Activated CD4-positive, alpha-beta memory T cell treated with anti-CD3 and anti-CD28 coated beads, Interleukin-2, amount 10 ng/mL, durations not matched to agents 7 days and 5 days (primary cell): ENCODE results near the gene DGKG. TPM values are rescaled to one million over a fixed set of nuclear protein-coding genes. Genes with fewer than 3 reads are reported as not detected.

Source experiments
- CTCF ChIA-PET: fragments of 350-600 bp; sonication (Branson Sonifier 250); formaldehyde crosslinking; loops from one replicate; lab custom pipeline; 2021; ENCODE audit warnings: antibody characterized with exemption, inconsistent platforms; lab: Charles Lee
- POLR2A ChIA-PET: fragments of 350-600 bp; sonication (Branson Sonifier 250); formaldehyde crosslinking; loops from one replicate; lab custom pipeline; 2021; ENCODE audit warnings: antibody characterized with exemption; lab: Charles Lee
- DNase-seq: peaks from one replicate; pipeline ENCODE4 v3.0.0-alpha.2; 2020
- H3K27ac Mint-ChIP-seq: one replicate; pipeline ENCODE4 v1.8.0; 2021; ENCODE audit warnings: mild to moderate bottlenecking, mixed read lengths
- H3K27me3 Mint-ChIP-seq: one replicate; pipeline ENCODE4 v1.8.0; 2021; ENCODE audit warnings: mixed read lengths
- H3K36me3 Mint-ChIP-seq: one replicate; pipeline ENCODE4 v1.8.0; 2021; ENCODE audit warnings: low read depth, mixed read lengths
- H3K4me1 Mint-ChIP-seq: one replicate; pipeline ENCODE4 v1.8.0; 2021; ENCODE audit warnings: mixed read lengths
- H3K4me3 Mint-ChIP-seq: one replicate; pipeline ENCODE4 v1.8.0; 2021; ENCODE audit warnings: mild to moderate bottlenecking, mixed read lengths
- H3K9me3 Mint-ChIP-seq: one replicate; pipeline ENCODE4 v1.8.0; 2021; ENCODE audit warnings: mixed read lengths
- total RNA-seq, 2 experiments: library from RNA; stranded (reverse); gene quantifications; one replicate each; pipeline ENCODE4 v1.2.3, GENCODE V29; 2021

Gene DGKG
- total RNA-seq, 2 experiments from 2014 or later: 0.13 to 0.58 TPM

DNA sequence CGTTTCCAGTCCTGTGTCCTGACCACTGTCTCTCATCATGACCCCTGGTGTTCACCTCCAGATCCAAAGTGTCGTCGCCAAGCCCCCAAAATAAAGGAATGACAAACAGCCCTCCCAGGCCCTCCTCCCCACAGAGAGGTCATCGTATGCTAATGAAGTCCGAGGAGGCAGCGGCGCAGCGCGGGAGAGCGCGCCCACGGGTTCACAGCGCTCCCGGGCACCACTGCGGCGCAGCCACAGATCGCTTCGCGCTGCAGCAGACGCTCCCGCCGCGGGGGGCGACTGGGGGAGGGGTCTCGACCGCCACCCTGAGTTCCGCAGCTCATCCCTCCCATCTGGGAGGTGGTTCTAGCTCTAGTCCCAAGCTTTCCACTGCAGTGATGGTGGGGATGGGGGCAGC lies 1.3 kb downstream of the DGKG start:
- no peak overlapping the region for H3K4me3 Mint-ChIP-seq
- no peak for DNase-seq
- H3K27me3 Mint-ChIP-seq: peaks cover 57% of the 10 kb centered on the region
- H3K4me1 Mint-ChIP-seq: no peaks in the 10 kb centered on the region
- H3K27ac Mint-ChIP-seq: no peak overlapping the region
- H3K36me3 Mint-ChIP-seq: no peaks in the 10 kb centered on the region
- ChIA-PET CTCF (no interaction called here), POLR2A (no interaction called here)
- no peaks in the 10 kb centered on the region for H3K9me3 Mint-ChIP-seq

DNA sequence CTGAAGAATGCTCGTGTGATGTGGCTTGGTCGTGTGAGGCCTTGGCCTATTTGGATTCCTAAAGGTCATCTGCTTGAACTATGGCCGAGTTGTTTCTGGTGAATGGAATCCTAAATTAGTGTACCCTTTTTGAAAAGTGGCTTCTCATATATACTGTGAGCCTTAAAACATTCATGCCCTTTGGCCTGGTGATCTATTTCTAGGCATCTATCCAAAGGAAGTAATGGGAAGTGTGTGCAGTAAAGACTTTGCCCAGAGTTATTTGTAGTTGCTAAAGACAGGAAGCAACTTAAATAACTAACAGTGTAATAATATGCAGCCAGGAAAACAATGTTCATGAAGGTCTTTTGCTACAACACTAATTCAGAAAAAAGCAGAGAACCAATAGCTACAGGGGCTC lies 3.0 kb downstream of the DGKG start:
- H3K4me1 Mint-ChIP-seq: no peaks in the 10 kb centered on the region
- DNase-seq: no peak
- no peaks in the 10 kb centered on the region for H3K36me3 Mint-ChIP-seq
- H3K27ac Mint-ChIP-seq: no peak overlapping the region
- CTCF ChIA-PET: interaction anchor here (1.0 kb wide), 1 partner anchor 177 kb away, joined by 3 read pairs; no protein-coding TSS in a partner anchor
- peaks cover 47% of the 10 kb centered on the region for H3K27me3 Mint-ChIP-seq
- POLR2A ChIA-PET: no interaction called here
- no peaks in the 10 kb centered on the region for H3K9me3 Mint-ChIP-seq
- H3K4me3 Mint-ChIP-seq: no peak overlapping the region

DNA sequence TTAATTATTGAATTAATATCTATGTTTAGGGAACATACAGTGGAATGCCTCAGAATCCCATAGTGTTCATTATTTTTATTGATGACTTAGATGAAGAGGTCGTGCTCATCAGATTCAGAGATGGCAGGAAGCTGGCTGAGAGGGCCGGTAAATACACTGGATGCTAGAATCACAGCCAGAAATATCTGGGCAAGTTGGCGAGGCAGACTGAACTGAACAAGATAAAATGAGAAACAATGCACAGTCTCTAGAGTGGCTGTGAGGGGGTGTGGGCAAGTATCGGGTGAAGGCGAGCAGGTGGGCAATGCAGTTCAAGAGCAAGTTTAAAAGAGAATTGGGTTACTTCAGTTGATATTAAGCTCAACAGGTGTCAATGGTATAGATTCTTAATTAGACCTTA lies 5.9 kb downstream of the DGKG start:
- no peaks in the 10 kb centered on the region for H3K4me1 Mint-ChIP-seq
- no peak for DNase-seq
- no peak overlapping the region for H3K27ac Mint-ChIP-seq
- no peaks in the 10 kb centered on the region for H3K9me3 Mint-ChIP-seq
- ChIA-PET POLR2A (no interaction called here), CTCF (no interaction called here)
- H3K4me3 Mint-ChIP-seq: no peak overlapping the region
- peaks cover 33% of the 10 kb centered on the region for H3K27me3 Mint-ChIP-seq
- H3K36me3 Mint-ChIP-seq: no peaks in the 10 kb centered on the region

DNA sequence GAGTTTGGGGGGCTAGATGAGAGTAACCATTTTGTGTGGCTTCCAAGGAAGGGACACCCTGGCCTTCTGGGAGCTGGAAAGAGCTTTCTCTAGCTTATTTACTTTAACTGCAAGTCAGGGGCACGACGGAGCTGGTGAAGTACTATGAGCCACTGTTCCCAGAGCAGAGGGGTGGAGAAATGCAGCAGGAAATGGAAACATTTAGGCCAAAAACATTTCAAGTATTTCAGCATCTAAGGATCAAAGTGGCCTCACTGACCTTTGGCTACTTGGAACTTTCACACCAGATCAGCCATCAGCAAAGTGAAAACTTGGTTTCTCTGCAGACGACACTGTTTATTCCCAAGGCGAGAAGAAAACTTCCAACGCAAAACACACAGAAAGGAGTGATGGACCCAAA lies 7.9 kb downstream of the DGKG start:
- Mint-ChIP-seq H3K4me1 (no peaks in the 10 kb centered on the region), H3K36me3 (no peaks in the 10 kb centered on the region), H3K9me3 (no peaks in the 10 kb centered on the region), H3K27ac (no peak overlapping the region), H3K4me3 (no peak overlapping the region), H3K27me3 (peaks cover 16% of the 10 kb centered on the region)
- no peak for DNase-seq
- CTCF ChIA-PET: no interaction called here
- POLR2A ChIA-PET: no interaction called here

DNA sequence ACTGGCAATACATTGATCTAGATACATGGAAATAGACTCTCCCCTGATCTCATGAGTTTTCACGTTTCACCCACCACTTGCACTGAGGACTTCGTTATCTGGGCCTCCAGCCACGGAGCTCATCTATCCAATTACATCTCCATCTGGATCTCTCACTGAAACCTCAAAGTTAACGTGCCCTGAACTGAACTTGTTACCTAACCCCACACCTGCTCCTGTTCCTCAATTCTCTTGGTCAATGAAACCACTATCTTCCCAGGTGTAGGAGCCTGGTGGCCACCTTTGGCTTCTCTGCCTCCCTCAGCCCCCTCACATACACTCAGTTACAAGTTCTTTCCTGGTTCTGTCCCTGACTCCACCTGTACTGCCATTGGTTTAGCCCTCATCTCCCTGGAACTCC lies 9.7 kb downstream of the DGKG start:
- Mint-ChIP-seq H3K9me3 (no peaks in the 10 kb centered on the region), H3K27me3 (peaks cover 11% of the 10 kb centered on the region)
- POLR2A ChIA-PET: no interaction called here

DNA sequence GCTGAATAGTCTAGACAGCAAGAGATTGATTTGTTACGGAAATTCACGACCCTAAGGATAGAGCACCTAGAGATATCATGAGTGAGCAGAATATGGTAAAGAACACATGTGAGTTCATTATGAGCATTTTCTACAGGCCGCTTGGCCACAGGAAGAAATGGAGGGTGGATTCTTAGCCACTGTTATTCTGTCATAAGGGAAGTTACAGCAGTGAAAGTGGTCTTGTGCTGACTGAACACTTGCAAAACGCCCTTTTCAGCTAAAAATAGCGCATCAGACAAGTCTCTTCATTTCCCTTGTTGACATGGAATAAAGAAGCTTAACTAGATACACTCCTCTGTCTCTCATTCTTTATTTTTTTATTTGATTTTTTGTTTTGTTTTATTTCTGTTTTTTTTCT lies 19.8 kb downstream of the DGKG start:
- no peak overlapping the region for H3K27ac Mint-ChIP-seq
- H3K4me1 Mint-ChIP-seq: no peaks in the 10 kb centered on the region
- no peak for DNase-seq
- H3K27me3 Mint-ChIP-seq: peaks cover 4% of the 10 kb centered on the region
- H3K4me3 Mint-ChIP-seq: no peak overlapping the region
- no peaks in the 10 kb centered on the region for H3K36me3 Mint-ChIP-seq
- no peaks in the 10 kb centered on the region for H3K9me3 Mint-ChIP-seq
- ChIA-PET POLR2A (no interaction called here), CTCF (no interaction called here)

More for the DNA sequence above, 9.7 kb downstream of the DGKG start:
- CTCF ChIA-PET: no interaction called here
- H3K4me1 Mint-ChIP-seq: no peaks in the 10 kb centered on the region
- H3K36me3 Mint-ChIP-seq: no peaks in the 10 kb centered on the region
- H3K4me3 Mint-ChIP-seq: no peak overlapping the region
- no peak for DNase-seq
- H3K27ac Mint-ChIP-seq: no peak overlapping the region

DNA sequence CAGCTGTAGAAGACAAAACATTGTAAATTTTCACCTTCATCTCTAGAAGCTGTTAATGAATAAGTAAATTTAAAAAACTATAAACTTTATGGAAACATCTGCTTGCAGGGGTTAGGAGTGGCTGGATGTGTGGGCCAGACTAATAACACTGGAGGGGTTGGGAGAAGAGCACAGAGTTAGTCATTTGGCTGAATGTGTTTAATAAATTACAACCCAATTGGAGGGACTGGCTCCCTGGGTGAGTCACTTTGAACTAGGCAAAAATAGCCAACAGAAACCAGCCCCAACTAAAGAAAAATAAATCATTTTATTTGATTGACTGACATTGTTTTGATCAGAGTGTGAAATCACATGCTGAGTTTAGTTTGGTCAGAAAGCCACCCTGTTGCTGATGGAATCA lies 21.8 kb downstream of the DGKG start:
- Mint-ChIP-seq H3K4me3 (no peak overlapping the region), H3K9me3 (no peaks in the 10 kb centered on the region), H3K27ac (no peak overlapping the region), H3K27me3 (peaks cover 11% of the 10 kb centered on the region), H3K4me1 (no peaks in the 10 kb centered on the region), H3K36me3 (no peaks in the 10 kb centered on the region)
- ChIA-PET POLR2A (no interaction called here), CTCF (no interaction called here)
- DNase-seq: no peak

DNA sequence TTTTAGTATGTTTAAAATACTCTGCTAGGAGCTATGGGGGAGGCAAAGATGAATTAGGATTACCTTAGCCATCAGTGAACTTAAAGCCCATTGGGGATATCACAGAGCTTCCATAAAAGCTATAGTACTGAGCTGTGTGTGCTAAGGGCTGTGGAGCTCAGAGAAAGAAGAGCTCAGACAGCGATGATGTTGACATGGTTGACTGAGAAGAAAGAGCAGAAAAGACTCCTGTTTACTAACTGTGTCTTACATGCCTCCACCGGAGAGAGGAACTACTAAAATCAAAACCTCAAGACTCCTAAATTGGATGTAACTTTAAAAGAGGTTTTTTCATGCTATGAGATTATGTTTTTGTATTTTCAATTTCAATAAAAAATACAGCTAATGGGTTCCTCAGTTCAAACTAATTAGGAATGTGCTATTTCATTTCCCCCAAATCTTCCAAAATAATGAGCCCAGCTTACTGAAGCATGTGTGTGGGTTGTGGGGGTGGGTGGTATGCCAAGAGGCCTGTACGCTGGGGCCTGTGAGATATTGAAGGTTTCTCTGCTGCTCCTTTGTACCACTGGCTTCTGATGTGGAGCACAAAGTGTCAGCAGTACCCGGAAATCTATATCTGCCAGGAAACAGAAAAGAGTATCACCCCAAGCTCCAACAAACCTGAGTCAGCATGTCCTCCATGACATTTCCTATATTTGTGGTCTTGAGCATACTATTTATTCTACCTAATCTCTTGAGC lies 22.7 kb downstream of the DGKG start:
- Mint-ChIP-seq H3K4me1 (no peaks in the 10 kb centered on the region), H3K27ac (no peak overlapping the region), H3K36me3 (no peaks in the 10 kb centered on the region), H3K27me3 (peaks cover 11% of the 10 kb centered on the region), H3K9me3 (no peaks in the 10 kb centered on the region), H3K4me3 (no peak overlapping the region)
- no peak for DNase-seq
- ChIA-PET POLR2A (no interaction called here), CTCF (no interaction called here)

DNA sequence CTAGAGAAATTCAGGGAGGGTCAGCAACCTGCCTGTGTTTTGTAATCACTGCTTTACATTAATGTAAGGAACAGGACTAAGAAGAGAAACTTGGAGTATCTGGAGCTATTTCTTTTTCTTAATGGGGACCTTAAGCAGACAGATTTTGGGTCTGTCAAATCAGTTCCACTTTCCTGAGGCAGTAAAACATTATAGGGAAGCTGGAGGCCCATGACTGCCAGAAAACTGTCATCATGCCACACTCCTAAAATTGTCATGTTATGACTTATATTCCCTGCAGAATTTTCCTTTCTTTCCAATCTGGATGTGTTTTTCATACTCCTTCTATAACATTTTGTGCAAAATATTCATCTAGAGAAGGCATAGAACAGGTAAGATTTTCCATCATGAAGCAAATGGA lies 28.8 kb downstream of the DGKG start:
- no peaks in the 10 kb centered on the region for H3K9me3 Mint-ChIP-seq
- H3K36me3 Mint-ChIP-seq: no peaks in the 10 kb centered on the region
- DNase-seq: no peak

DNA sequence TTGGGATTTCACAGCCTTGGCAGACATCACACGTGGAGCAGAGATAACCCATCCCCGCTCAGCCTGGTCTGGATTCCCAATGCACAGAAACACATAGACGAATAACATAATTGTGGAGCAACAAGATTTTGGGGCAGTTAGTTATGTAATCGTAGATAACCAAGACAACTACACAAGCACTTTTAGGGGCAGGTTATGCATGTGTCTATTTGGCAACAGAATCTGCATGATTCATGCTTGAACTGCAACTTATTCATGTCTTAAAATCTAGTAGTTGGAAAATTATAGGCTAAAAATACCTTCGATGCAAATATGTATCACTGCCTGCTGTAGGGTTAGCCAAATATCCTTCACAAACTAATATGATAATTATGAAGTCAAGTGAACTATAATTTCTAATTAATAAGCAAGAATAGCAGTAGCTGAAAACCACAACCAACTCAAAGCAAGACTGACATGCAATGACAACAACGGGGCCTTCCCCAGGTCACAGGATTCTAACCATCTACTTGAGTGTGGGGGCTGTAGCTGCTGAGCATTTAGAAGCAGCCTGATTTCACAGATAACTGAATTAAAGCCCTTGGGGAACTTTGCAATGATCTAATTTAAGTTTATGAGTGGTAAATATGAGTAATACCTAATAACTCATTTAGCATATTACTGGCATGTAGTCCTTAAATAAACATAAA lies 31.1 kb downstream of the DGKG start:
- no peak overlapping the region for H3K4me3 Mint-ChIP-seq
- no peak for DNase-seq
- H3K27me3 Mint-ChIP-seq: peaks cover 22% of the 10 kb centered on the region
- no peaks in the 10 kb centered on the region for H3K4me1 Mint-ChIP-seq
- no peaks in the 10 kb centered on the region for H3K9me3 Mint-ChIP-seq
- no peak overlapping the region for H3K27ac Mint-ChIP-seq
- H3K36me3 Mint-ChIP-seq: no peaks in the 10 kb centered on the region
- ChIA-PET CTCF (no interaction called here), POLR2A (no interaction called here)

More for the DNA sequence above, 28.8 kb downstream of the DGKG start:
- ChIA-PET CTCF (no interaction called here), POLR2A (no interaction called here)
- no peak overlapping the region for H3K27ac Mint-ChIP-seq
- peaks cover 23% of the 10 kb centered on the region for H3K27me3 Mint-ChIP-seq
- no peaks in the 10 kb centered on the region for H3K4me1 Mint-ChIP-seq
- no peak overlapping the region for H3K4me3 Mint-ChIP-seq

DNA sequence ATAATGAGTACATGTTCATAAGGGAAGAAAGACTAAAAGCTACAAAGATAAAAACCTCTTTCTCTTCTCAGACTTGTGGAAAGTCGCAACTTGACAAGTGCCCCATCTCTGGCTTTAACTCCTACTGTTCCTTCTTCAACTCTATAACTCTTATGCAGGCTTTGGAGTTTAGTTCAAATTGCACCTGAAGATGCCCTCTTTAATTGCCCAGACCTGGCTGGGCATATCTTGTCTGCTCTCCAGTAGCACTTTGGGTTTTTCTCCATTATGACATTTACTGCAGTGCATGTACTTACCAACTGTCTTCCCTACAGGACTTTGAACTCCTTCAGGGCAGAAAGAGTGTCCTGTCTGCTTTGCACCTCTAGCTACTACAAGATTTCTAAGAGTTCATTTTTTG lies 32.4 kb downstream of the DGKG start:
- H3K4me1 Mint-ChIP-seq: no peaks in the 10 kb centered on the region
- H3K27me3 Mint-ChIP-seq: peaks cover 22% of the 10 kb centered on the region

DNA sequence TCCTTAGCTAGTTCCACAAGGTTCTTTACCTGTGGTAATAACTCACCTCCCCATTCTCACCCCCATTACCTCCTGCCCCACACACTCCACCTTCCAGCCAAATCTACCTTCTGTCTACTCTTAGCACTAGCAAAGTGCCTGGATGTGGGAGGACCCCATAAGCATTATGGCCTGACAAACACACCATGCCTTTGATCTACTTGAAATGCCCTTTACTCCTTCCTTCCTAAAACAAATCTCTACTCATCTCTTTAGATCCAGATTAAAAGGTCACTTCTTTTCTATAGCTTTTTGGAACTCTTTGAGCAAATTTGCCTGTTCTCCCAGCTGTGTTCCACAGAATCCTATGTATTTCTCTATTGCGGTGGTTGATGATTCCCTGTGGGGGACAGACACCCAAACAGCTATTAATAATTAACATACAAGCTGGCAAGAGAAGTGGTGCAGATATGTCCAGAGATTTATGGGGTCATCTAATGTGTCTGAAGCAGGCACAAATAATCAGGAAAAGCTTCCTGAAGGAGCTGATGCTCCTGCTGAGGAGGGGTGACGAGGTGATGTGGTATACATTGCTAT lies 34.0 kb downstream of the DGKG start:
- ChIA-PET POLR2A (no interaction called here), CTCF (no interaction called here)
- peaks cover 25% of the 10 kb centered on the region for H3K27me3 Mint-ChIP-seq
- no peak overlapping the region for H3K27ac Mint-ChIP-seq
- H3K9me3 Mint-ChIP-seq: no peaks in the 10 kb centered on the region
- H3K4me3 Mint-ChIP-seq: no peak overlapping the region
- no peak for DNase-seq
- H3K4me1 Mint-ChIP-seq: no peaks in the 10 kb centered on the region
- H3K36me3 Mint-ChIP-seq: no peaks in the 10 kb centered on the region

More for the DNA sequence above, 32.4 kb downstream of the DGKG start:
- Mint-ChIP-seq H3K27ac (no peak overlapping the region), H3K4me3 (no peak overlapping the region), H3K9me3 (no peaks in the 10 kb centered on the region), H3K36me3 (no peaks in the 10 kb centered on the region)
- ChIA-PET CTCF (no interaction called here), POLR2A (no interaction called here)
- no peak for DNase-seq

DNA sequence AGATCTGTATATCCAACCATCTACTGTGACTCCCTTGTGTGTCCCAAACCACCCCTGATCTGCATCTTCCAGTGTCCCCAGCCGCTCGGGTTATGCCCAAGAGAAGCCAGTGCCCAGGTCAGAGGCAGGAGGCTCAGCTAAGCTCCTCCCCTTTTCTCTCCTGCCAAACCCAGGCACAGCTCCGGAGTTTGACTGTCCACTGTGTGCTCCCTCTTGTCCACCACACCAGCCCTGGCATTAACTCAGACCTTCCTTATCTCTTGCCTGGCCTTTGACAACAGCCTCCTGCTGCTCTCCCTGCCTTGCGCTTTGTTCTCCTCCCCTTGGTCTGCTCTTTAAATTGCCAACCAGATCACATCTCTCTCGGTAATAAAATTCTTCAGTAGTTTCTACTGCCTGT lies 39.3 kb downstream of the DGKG start:
- H3K27ac Mint-ChIP-seq: no peak overlapping the region
- POLR2A ChIA-PET: no interaction called here
- H3K9me3 Mint-ChIP-seq: no peaks in the 10 kb centered on the region
- H3K36me3 Mint-ChIP-seq: no peaks in the 10 kb centered on the region
- no peak overlapping the region for H3K4me3 Mint-ChIP-seq
- CTCF ChIA-PET: no interaction called here
- no peaks in the 10 kb centered on the region for H3K4me1 Mint-ChIP-seq
- H3K27me3 Mint-ChIP-seq: peaks cover 9% of the 10 kb centered on the region
- DNase-seq: no peak
